Measurements from ENCODE around the gene MED13L. TPM values are rescaled to one million over a fixed set of nuclear protein-coding genes. Genes with fewer than 3 reads are reported as not detected.

Gene MED13L
- total and polyA plus RNA-seq, 2 of the 4 experiments (the other 2 are of a cell fraction) = 17.9 to 49.1 TPM

GRCh38 chr12:116249938-116250337 lies 27.6 kb downstream of the MED13L start:
- Histone ChIP-seq H3K27me3 (ENCODE audit: control insufficient read depth, insufficient read depth, low read length) (no peaks in the 10 kb centered on the region), H2BK20ac (ENCODE audit: low read depth, low read length) (no peak overlapping the region), H3K4me1 (ENCODE audit: control insufficient read depth, insufficient read depth, low read length) (peaks cover 5% of the 10 kb centered on the region; the same call in 1 of the 2 replicates), H4K8ac (ENCODE audit: low read depth in 2 of 2, low read length in 2 of 2) (no peak overlapping the region), H2AK5ac (ENCODE audit: low read depth, low read length) (no peak overlapping the region), H3K4me2 (ENCODE audit: low read depth, low read length) (no peak overlapping the region), H4K91ac (ENCODE audit: insufficient read depth, low read depth, low read length) (no peak overlapping the region), H3K23ac (ENCODE audit: low read depth, low read length) (no peak overlapping the region), H2AK9ac (replicated peaks; ENCODE audit: low read depth, low read length, poor library complexity) (no peak overlapping the region), H3K27ac (ENCODE audit: insufficient read depth, low read length) (no peak overlapping the region), H3K79me1 (ENCODE audit: low read depth in 1 of 2, low read length in 2 of 2) (peaks cover 12 to 33% of the 10 kb centered on the region in 2 experiments; a peak in 3 of 4 replicates), H3K9ac (ENCODE audit: low read depth, low read length) (no peak overlapping the region), H3K18ac (ENCODE audit: low read depth, low read length) (no peak overlapping the region), H3K4me3 (ENCODE audit: insufficient read depth, low read depth, low read length) (no peak overlapping the region), H2BK120ac (ENCODE audit: low read depth, low read length) (no peak overlapping the region), H3K9me3 (ENCODE audit: control insufficient read depth, insufficient read depth, low read length) (no peaks in the 10 kb centered on the region; the same call in 1 of the 2 replicates), H3K14ac (replicated peaks; ENCODE audit: low read depth, low read length) (no peak overlapping the region), H2AFZ (replicated peaks; ENCODE audit: low read length, poor library complexity) (no peak overlapping the region), H4K5ac (ENCODE audit: low read depth, low read length) (no peak overlapping the region), H3K4ac (ENCODE audit: low read depth, low read length) (no peak overlapping the region), H3K36me3 (ENCODE audit: control insufficient read depth, insufficient read depth, low read length) (no peaks in the 10 kb centered on the region), H2BK15ac (ENCODE audit: low read depth, low read length) (no peak overlapping the region), H3K56ac (ENCODE audit: extremely low read depth, insufficient read depth, low read length) (no peak overlapping the region), H2BK5ac (ENCODE audit: low read depth, low read length, poor library complexity, severe bottlenecking) (no peak overlapping the region), H3K9me1 (ENCODE audit: insufficient read depth, low read length) (peaks cover 8% of the 10 kb centered on the region), H4K20me1 (ENCODE audit: insufficient read depth, low read length) (peaks cover 71% of the 10 kb centered on the region)
- ChIA-PET CTCF (no interaction called here), POLR2A (ENCODE audit: unreplicated experiment) (no interaction called here)
- no TSS peak for BruUV-seq (replicated peaks)
- in situ Hi-C loops (cut with MboI; ENCODE audit: low sequenced_read_pairs) = no loop called here
- dilution Hi-C loops (cut with HindIII; ENCODE audit: low sequenced_read_pairs, unreplicated experiment) = no loop called here
- no CpG with 5 or more reads among the region's 2 CpGs for WGBS, 2 experiments (ENCODE audit: extremely low coverage in 2 of 2, insufficient read length in 1 of 2)
- ATAC-seq (ENCODE audit: low read depth) (no peak), DNase-seq (no peak)
- intact Hi-C loops (cut with micrococcal nuclease) = no loop called here
- TF ChIP-seq CHD1 (IDR thresholded peaks at IDR 0.05; ENCODE audit: low read depth, low read length) (no peak), USF2 (IDR thresholded peaks at IDR 0.05; ENCODE audit: low read depth, low read length) (no peak)
